Neuron (in vitro differentiated cells): ENCODE measurements around the gene ACADS.
A peak's percentile ranks its signal among the peaks of the same experiment; 100 is the strongest.

Source experiments
- H2AFZ ChIP-seq: one replicate; pipeline ENCODE4 v1.6.1; 2013; ENCODE audit warnings: low read depth, mild to moderate bottlenecking, inconsistent platforms, low read length, moderate library complexity
- H3K27me3 ChIP-seq: one replicate; pipeline ENCODE4 v1.6.1; 2013; ENCODE audit warnings: low read length; ENCODE audit not compliant: insufficient read depth
- H3K36me3 ChIP-seq: one replicate; pipeline ENCODE4 v1.6.1; 2013; ENCODE audit warnings: low read length; ENCODE audit not compliant: insufficient read depth
- H3K4me1 ChIP-seq: one replicate; pipeline ENCODE4 v1.6.1; 2013; ENCODE audit warnings: low read length; ENCODE audit not compliant: insufficient read depth
- H3K4me3 ChIP-seq: 2 replicates; pipeline ENCODE4 v1.5.1; 2013; ENCODE audit warnings: mild to moderate bottlenecking, low read length, moderate library complexity
- H3K9me3 ChIP-seq: one replicate; pipeline ENCODE4 v1.6.1; 2013; ENCODE audit warnings: low read length

Gene ACADS

GRCh38 chr12:120708651-120709050 is 17.0 kb upstream of the ACADS start:
- H2AFZ ChIP-seq, result no peak overlapping the region
- H3K4me1 ChIP-seq, result peaks cover 20% of the 10 kb centered on the region
- no peaks in the 10 kb centered on the region for H3K9me3 ChIP-seq
- H3K36me3 ChIP-seq, result peaks cover 7% of the 10 kb centered on the region
- no peaks in the 10 kb centered on the region for H3K27me3 ChIP-seq
- H3K4me3 ChIP-seq, result no peak overlapping the region

GRCh38 chr12:120710031-120710804 is 15.4 kb upstream of the ACADS start, which contains the start of gene UNC119B:
Gene UNC119B (plus strand): TSS chr12:120710458. CDS start chr12:120710475, 17 bp downstream.
- peak within 1 kb of the TSS; percentile 55 for H2AFZ ChIP-seq
- H3K27me3 ChIP-seq, result no peaks in the 10 kb centered on the region
- H3K9me3 ChIP-seq, result no peaks in the 10 kb centered on the region
- peak within 1 kb of the TSS; percentile 96 for H3K4me3 ChIP-seq
- peaks cover 20% of the 10 kb centered on the region for H3K4me1 ChIP-seq
- H3K36me3 ChIP-seq, result peaks cover 19% of the 10 kb centered on the region

GRCh38 chr12:120710805-120711296 is 14.8 kb upstream of the ACADS start:
- Histone ChIP-seq H2AFZ (peak overlapping the region; percentile 51), H3K4me3 (peak overlapping the region; percentile 96), H3K27me3 (no peaks in the 10 kb centered on the region), H3K4me1 (peaks cover 20% of the 10 kb centered on the region), H3K9me3 (no peaks in the 10 kb centered on the region), H3K36me3 (peaks cover 22% of the 10 kb centered on the region)

GRCh38 chr12:120711411-120711810 is 14.2 kb upstream of the ACADS start:
- no peaks in the 10 kb centered on the region for H3K27me3 ChIP-seq
- H3K36me3 ChIP-seq, result peaks cover 27% of the 10 kb centered on the region
- peaks cover 20% of the 10 kb centered on the region for H3K4me1 ChIP-seq
- H3K4me3 ChIP-seq, result peak overlapping the region; percentile 96
- H2AFZ ChIP-seq, result peak overlapping the region; percentile 51
- H3K9me3 ChIP-seq, result no peaks in the 10 kb centered on the region

GRCh38 chr12:120712610-120713009 is 13.0 kb upstream of the ACADS start:
- no peak overlapping the region for H3K4me3 ChIP-seq

GRCh38 chr12:120713861-120714482 is 11.7 kb upstream of the ACADS start:
- Histone ChIP-seq H3K4me3 (no peak overlapping the region), H3K9me3 (no peaks in the 10 kb centered on the region), H3K4me1 (peaks cover 20% of the 10 kb centered on the region), H3K27me3 (no peaks in the 10 kb centered on the region), H2AFZ (no peak overlapping the region), H3K36me3 (peaks cover 46% of the 10 kb centered on the region)

More at GRCh38 chr12:120712610-120713009, 13.0 kb upstream of the ACADS start:
- no peaks in the 10 kb centered on the region for H3K27me3 ChIP-seq
- no peak overlapping the region for H2AFZ ChIP-seq
- no peaks in the 10 kb centered on the region for H3K9me3 ChIP-seq
- H3K36me3 ChIP-seq, result peaks cover 36% of the 10 kb centered on the region
- H3K4me1 ChIP-seq, result peaks cover 20% of the 10 kb centered on the region

- H3K9me3 ChIP-seq, result no peaks in the 10 kb centered on the region
- H3K4me3 ChIP-seq, result no peak overlapping the region
- H3K27me3 ChIP-seq, result no peaks in the 10 kb centered on the region
- H3K4me1 ChIP-seq, result no peaks in the 10 kb centered on the region
- H3K36me3 ChIP-seq, result peaks cover 87% of the 10 kb centered on the region
- no peak overlapping the region for H2AFZ ChIP-seq
These were observed 7.6 kb upstream of the ACADS start for GRCh38 chr12:120718055-120718454.

- H3K9me3 ChIP-seq, result no peaks in the 10 kb centered on the region
- no peak overlapping the region for H3K4me3 ChIP-seq
- peaks cover 88% of the 10 kb centered on the region for H3K36me3 ChIP-seq
- H3K27me3 ChIP-seq, result no peaks in the 10 kb centered on the region
- H2AFZ ChIP-seq, result no peak overlapping the region
- no peaks in the 10 kb centered on the region for H3K4me1 ChIP-seq
These were observed 6.6 kb upstream of the ACADS start for GRCh38 chr12:120719072-120719471.

- Histone ChIP-seq H3K4me1 (no peaks in the 10 kb centered on the region), H3K9me3 (no peaks in the 10 kb centered on the region), H3K36me3 (peaks cover 88% of the 10 kb centered on the region), H2AFZ (no peak overlapping the region), H3K27me3 (no peaks in the 10 kb centered on the region), H3K4me3 (no peak overlapping the region)
These were observed 6.0 kb upstream of the ACADS start for GRCh38 chr12:120719496-120720233.

- no peaks in the 10 kb centered on the region for H3K4me1 ChIP-seq
- no peak overlapping the region for H3K4me3 ChIP-seq
- no peaks in the 10 kb centered on the region for H3K9me3 ChIP-seq
- peaks cover 85% of the 10 kb centered on the region for H3K36me3 ChIP-seq
- H2AFZ ChIP-seq, result no peak overlapping the region
- no peaks in the 10 kb centered on the region for H3K27me3 ChIP-seq
These were observed 5.2 kb upstream of the ACADS start for GRCh38 chr12:120720234-120720986.

- no peak overlapping the region for H3K4me3 ChIP-seq
- H2AFZ ChIP-seq, result no peak overlapping the region
- peaks cover 80% of the 10 kb centered on the region for H3K36me3 ChIP-seq
- H3K4me1 ChIP-seq, result no peaks in the 10 kb centered on the region
- H3K27me3 ChIP-seq, result no peaks in the 10 kb centered on the region
- H3K9me3 ChIP-seq, result no peaks in the 10 kb centered on the region
These were observed 4.4 kb upstream of the ACADS start for GRCh38 chr12:120720987-120721801.

- no peaks in the 10 kb centered on the region for H3K9me3 ChIP-seq
- H3K4me1 ChIP-seq, result no peaks in the 10 kb centered on the region
- H2AFZ ChIP-seq, result no peak overlapping the region
- no peaks in the 10 kb centered on the region for H3K27me3 ChIP-seq
- peaks cover 74% of the 10 kb centered on the region for H3K36me3 ChIP-seq
- no peak overlapping the region for H3K4me3 ChIP-seq
These were observed 3.8 kb upstream of the ACADS start for GRCh38 chr12:120721866-120722265.
